GM10266 (cell line): ENCODE measurements around the gene ASIC2.

Experiments
- DNase-seq: peaks from one replicate; pipeline ENCODE4 v3.0.0; 2012; ENCODE audit errors: extremely low spot score
- CTCF ChIP-seq: IDR thresholded peaks from 2 replicates; pipeline ENCODE4 v1.5.1; 2012; ENCODE audit warnings: mild to moderate bottlenecking, low read depth; ENCODE audit not compliant: control insufficient read depth, insufficient read depth; ENCODE audit errors: missing control alignments

ASIC2 gene

GRCh38 chr17:33056399-33057146 is 236.5 kb downstream of the ASIC2 start:
- DNase-seq = no peak
- no peak for TF ChIP-seq CTCF

GRCh38 chr17:33055746-33056145 is 237.3 kb downstream of the ASIC2 start:
- no peak for TF ChIP-seq CTCF
- DNase-seq = no peak

- no peak for DNase-seq
- no peak for TF ChIP-seq CTCF
These were observed 237.9 kb downstream of the ASIC2 start for GRCh38 chr17:33055171-33055611.

- DNase-seq = no peak
- no peak for TF ChIP-seq CTCF
These were observed 238.7 kb downstream of the ASIC2 start for GRCh38 chr17:33054412-33054811.

- TF ChIP-seq CTCF = no peak
- DNase-seq = no peak
These were observed 239.4 kb downstream of the ASIC2 start for GRCh38 chr17:33053676-33054075.

GRCh38 chr17:33052856-33053255 is 240.2 kb downstream of the ASIC2 start:
- TF ChIP-seq CTCF = no peak

GRCh38 chr17:33050611-33051140 is 242.4 kb downstream of the ASIC2 start:
- TF ChIP-seq CTCF = no peak
- no peak for DNase-seq

More at GRCh38 chr17:33052856-33053255, 240.2 kb downstream of the ASIC2 start:
- no peak for DNase-seq
